H1 (cell line): ENCODE measurements around the gene LEFTY1. TPM values are rescaled to one million over a fixed set of nuclear protein-coding genes. Genes with fewer than 3 reads are reported as not detected.

Experiments used
- JUND ChIP-seq: IDR thresholded peaks from 2 replicates; pipeline ENCODE4 v1.6.1; 2011; ENCODE audit warnings: mild to moderate bottlenecking, improper control_type of control experiment, low read length
- RAD21 ChIP-seq, 2 experiments: IDR thresholded peaks in 1 of 2; conservative IDR thresholded peaks in 1 of 2; 2 replicates each; pipeline ENCODE4 v1.6.1; 2011; ENCODE audit warnings: low read depth in 2 of 2, low read length in 2 of 2, improper control_type of control experiment in 1 of 2, inconsistent platforms in 1 of 2, mild to moderate bottlenecking in 1 of 2, moderate library complexity in 1 of 2
- polyA plus RNA-seq, 7 experiments: library from polyadenylated mRNA; depleted of rRNA in 3 of 7; stranded (reverse) in 5 of 7; unstranded in 2 of 7; fragments of >200 nt in 5 of 7; fragments of 200-250 nt in 2 of 7; gene quantifications; 1 replicate in 5 of 7; 2 replicates in 1 of 7; 4 replicates in 1 of 7; pipeline versions ENCODE4 v1.2.1 to v1.2.3, GENCODE V29; 2011 to 2013; ENCODE audit warnings: missing spikeins in 2 of 7, mixed read lengths in 2 of 7
- total RNA-seq: library from RNA; stranded (reverse); fragmentation: NEBNext Ultra II Directional; extraction: Animal tissue kit (Norgen Biotek cat#: 25700); gene quantifications from 2 replicates; pipeline ENCODE4 v1.2.1, GENCODE V29; 2021

The LEFTY1 gene
- total and polyA plus RNA-seq, 2 of the 8 experiments (the other 6 are each of a cell fraction or from before 2014, with no cell fraction given): 4.5 to 11.7 TPM

DNA sequence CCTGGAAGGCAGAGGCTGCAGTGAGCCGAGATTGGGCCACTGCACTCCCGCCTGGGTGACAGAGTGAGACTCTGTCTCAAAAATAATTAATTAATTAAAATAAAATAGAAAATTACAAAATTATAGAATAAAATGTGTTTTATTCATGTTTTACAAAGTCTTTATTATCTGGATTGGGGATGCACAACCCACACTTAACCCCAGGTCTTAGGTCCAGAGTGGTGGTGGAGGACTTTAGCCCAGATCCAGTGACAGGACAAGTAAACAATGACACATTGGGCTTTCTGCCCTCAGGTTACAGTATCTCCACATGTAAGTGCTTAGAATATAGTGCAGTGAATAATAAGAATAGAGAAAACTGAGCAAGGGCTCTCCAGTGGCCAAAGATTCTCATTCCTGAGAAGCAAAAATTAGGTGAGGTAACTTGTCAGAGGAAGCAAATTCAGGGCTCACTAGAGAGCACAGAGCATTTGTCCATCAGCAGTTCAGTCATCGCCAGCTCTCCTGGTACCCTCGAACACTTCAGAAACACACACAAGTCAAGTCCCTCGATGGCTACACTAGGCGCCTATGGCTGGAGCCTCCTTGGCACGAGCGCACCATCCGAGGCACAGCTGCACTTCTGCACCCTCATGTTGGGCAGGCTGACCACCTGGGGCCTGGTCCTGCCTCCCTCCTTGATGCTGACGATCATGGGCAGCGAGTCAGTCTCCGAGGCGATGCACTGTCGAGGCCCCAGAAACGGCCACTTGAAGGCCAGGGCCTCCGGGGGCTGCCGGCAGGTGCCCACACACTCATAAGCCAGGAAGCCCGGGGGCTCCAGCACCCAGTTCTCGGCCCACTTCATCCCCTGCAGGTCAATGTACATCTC, 2.6 kb downstream of the LEFTY1 start (continued):
- TF ChIP-seq JUND: no peak
- no peak for TF ChIP-seq RAD21 (IDR thresholded peaks at IDR 0.05 in 1 of 2, conservative IDR thresholded peaks at IDR 0.05 in 1 of 2; ENCODE audit: low read depth in 2 of 2, low read length in 2 of 2)
